ENCODE results near the gene CRHR2.

CRHR2 gene

DNA sequence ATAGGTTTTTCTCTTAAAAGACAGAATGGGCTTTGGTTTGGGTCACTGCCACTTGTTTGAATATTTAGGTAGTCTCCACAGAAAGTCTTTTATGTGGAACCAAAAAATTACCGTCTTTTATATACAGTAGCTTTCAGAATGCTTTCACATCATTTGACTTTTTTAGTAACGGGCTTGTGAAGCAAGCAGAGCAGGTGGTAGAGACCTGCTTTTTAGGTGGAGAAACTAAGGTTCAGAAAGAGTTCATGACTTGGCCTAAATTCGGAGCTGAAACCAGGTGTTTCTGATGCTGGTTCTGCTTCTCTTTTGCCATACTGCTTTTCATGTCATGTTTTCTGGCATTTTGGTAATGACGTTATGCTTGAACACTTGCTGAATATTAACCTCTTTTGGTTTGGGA is 51.3 kb downstream of the CRHR2 start:
- no peaks in the 10 kb centered on the region for H3F3A ChIP-seq (ENCODE audit: insufficient read depth, low read length)
- H2AFZ ChIP-seq (ENCODE audit: low read length) = no peak overlapping the region
- H3K4me1 ChIP-seq (ENCODE audit: low read length) = no peaks in the 10 kb centered on the region
- H3K79me2 ChIP-seq (ENCODE audit: low read length) = 0 out of 2 replicates have a peak, but pooled peaks cover 2% of the 10 kb centered on the region
- H3K9me2 ChIP-seq (replicated peaks; ENCODE audit: insufficient read depth, low read length) = no peaks in the 10 kb centered on the region
- H3K9me3 ChIP-seq (replicated peaks; ENCODE audit: insufficient read depth, low read length) = no peaks in the 10 kb centered on the region
- TF ChIP-seq EZH2phosphoT487 (IDR thresholded peaks at IDR 0.05; ENCODE audit: low read length) (no peak), EZH2 (optimal IDR thresholded peaks at IDR 0.05; ENCODE audit: low read depth, low read length) (no peak)
- TF ChIP-seq, protein P1, sequence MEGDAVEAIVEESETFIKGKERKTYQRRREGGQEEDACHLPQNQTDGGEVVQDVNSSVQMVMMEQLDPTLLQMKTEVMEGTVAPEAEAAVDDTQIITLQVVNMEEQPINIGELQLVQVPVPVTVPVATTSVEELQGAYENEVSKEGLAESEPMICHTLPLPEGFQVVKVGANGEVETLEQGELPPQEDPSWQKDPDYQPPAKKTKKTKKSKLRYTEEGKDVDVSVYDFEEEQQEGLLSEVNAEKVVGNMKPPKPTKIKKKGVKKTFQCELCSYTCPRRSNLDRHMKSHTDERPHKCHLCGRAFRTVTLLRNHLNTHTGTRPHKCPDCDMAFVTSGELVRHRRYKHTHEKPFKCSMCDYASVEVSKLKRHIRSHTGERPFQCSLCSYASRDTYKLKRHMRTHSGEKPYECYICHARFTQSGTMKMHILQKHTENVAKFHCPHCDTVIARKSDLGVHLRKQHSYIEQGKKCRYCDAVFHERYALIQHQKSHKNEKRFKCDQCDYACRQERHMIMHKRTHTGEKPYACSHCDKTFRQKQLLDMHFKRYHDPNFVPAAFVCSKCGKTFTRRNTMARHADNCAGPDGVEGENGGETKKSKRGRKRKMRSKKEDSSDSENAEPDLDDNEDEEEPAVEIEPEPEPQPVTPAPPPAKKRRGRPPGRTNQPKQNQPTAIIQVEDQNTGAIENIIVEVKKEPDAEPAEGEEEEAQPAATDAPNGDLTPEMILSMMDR (IDR thresholded peaks at IDR 0.05; ENCODE audit: low read length) = no peak
- no peak for DNase-seq
- no peak overlapping the region for H3K4me2 ChIP-seq (ENCODE audit: low read depth, low read length)
- no peak overlapping the region for H3K4me3 ChIP-seq (ENCODE audit: low read length)
- H4K20me1 ChIP-seq (ENCODE audit: insufficient read depth, low read length) = no peaks in the 10 kb centered on the region
- H3K27me3 ChIP-seq (replicated peaks; ENCODE audit: insufficient read depth, low read length) = no peaks in the 10 kb centered on the region
- no peaks in the 10 kb centered on the region; the same call in none of the 2 replicates for H3K36me3 ChIP-seq (replicated peaks; ENCODE audit: insufficient read depth, low read length)
- no peak overlapping the region for H3K27ac ChIP-seq (ENCODE audit: low read length)
- no peak overlapping the region for H3K9ac ChIP-seq (ENCODE audit: low read length)

DNA sequence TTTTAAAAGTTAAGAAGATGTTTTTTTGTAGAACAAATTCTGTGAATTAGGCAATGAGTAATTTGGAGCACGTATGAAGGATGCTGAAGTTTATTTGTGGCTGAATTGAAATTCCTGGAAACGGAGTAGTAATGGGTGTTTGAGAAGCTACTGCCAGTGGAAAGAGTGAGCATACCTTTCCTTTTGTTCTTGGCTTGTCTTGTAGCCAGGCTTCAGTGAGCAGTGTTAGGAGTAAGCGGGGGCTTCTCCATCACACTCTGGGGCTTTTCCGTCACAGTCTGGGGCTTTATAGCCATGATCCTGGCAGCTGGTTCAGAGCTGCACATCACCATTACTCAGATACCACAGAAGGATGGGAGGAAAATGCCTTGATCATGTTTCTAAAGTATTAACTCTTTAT is 55.2 kb downstream of the CRHR2 start:
- no peak overlapping the region for H3K27ac ChIP-seq (ENCODE audit: low read length)
- H2AFZ ChIP-seq (ENCODE audit: low read length) = no peak overlapping the region
- H3K36me3 ChIP-seq (replicated peaks; ENCODE audit: insufficient read depth, low read length) = peaks cover 13% of the 10 kb centered on the region
- H3K4me2 ChIP-seq (ENCODE audit: low read depth, low read length) = no peak overlapping the region
- H3K9ac ChIP-seq (ENCODE audit: low read length) = no peak overlapping the region
- no peaks in the 10 kb centered on the region for H3K27me3 ChIP-seq (replicated peaks; ENCODE audit: insufficient read depth, low read length)
- H3K4me3 ChIP-seq (ENCODE audit: low read length) = no peak overlapping the region
- DNase-seq = no peak
- no peaks in the 10 kb centered on the region for H3K9me2 ChIP-seq (replicated peaks; ENCODE audit: insufficient read depth, low read length)
- H3K4me1 ChIP-seq (ENCODE audit: low read length) = no peaks in the 10 kb centered on the region
- H3F3A ChIP-seq (ENCODE audit: insufficient read depth, low read length) = no peaks in the 10 kb centered on the region
- H4K20me1 ChIP-seq (ENCODE audit: insufficient read depth, low read length) = no peaks in the 10 kb centered on the region
- TF ChIP-seq EZH2phosphoT487 (IDR thresholded peaks at IDR 0.05; ENCODE audit: low read length) (no peak), EZH2 (optimal IDR thresholded peaks at IDR 0.05; ENCODE audit: low read depth, low read length) (no peak)
- TF ChIP-seq, protein P1 (IDR thresholded peaks at IDR 0.05; ENCODE audit: low read length) = no peak
- H3K79me2 ChIP-seq (ENCODE audit: low read length) = no peaks in the 10 kb centered on the region
- no peaks in the 10 kb centered on the region for H3K9me3 ChIP-seq (replicated peaks; ENCODE audit: insufficient read depth, low read length)

DNA sequence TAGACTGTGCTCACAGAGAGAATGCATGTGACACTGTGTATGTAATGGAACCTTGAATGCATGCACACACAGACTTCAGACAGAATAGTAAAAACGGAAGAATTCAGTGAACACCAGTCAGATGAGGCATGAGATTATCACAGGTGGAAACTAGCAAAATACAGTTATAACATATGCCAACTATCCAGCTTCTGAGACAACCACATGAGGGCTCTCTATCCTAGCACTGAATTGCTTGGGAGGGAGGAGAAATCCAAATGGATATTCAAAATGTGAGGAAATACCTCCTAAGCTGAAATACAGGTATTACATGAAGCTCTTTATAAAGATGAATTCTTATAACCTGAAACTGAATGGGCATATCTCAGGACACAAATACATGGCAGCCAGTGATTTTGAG is 57.0 kb downstream of the CRHR2 start:
- H2AFZ ChIP-seq (ENCODE audit: low read length) = no peak overlapping the region
- no peaks in the 10 kb centered on the region for H3K79me2 ChIP-seq (ENCODE audit: low read length)
- no peaks in the 10 kb centered on the region for H3K4me1 ChIP-seq (ENCODE audit: low read length)
- no peak overlapping the region for H3K27ac ChIP-seq (ENCODE audit: low read length)
- H3K9ac ChIP-seq (ENCODE audit: low read length) = no peak overlapping the region
- H3K36me3 ChIP-seq (replicated peaks; ENCODE audit: insufficient read depth, low read length) = peaks cover 19% of the 10 kb centered on the region
- no peak overlapping the region for H3K4me3 ChIP-seq (ENCODE audit: low read length)
- TF ChIP-seq, protein P1 (IDR thresholded peaks at IDR 0.05; ENCODE audit: low read length) = no peak
- TF ChIP-seq EZH2 (optimal IDR thresholded peaks at IDR 0.05; ENCODE audit: low read depth, low read length) (no peak), EZH2phosphoT487 (IDR thresholded peaks at IDR 0.05; ENCODE audit: low read length) (no peak)
- H3K27me3 ChIP-seq (replicated peaks; ENCODE audit: insufficient read depth, low read length) = no peaks in the 10 kb centered on the region
- H3K9me2 ChIP-seq (replicated peaks; ENCODE audit: insufficient read depth, low read length) = no peaks in the 10 kb centered on the region
- no peak for DNase-seq
- H3F3A ChIP-seq (ENCODE audit: insufficient read depth, low read length) = no peaks in the 10 kb centered on the region
- H4K20me1 ChIP-seq (ENCODE audit: insufficient read depth, low read length) = no peaks in the 10 kb centered on the region
- no peaks in the 10 kb centered on the region for H3K9me3 ChIP-seq (replicated peaks; ENCODE audit: insufficient read depth, low read length)
- no peak overlapping the region for H3K4me2 ChIP-seq (ENCODE audit: low read depth, low read length)
